GM12875 (cell line): ENCODE results near the gene SP1.
"Not testable (repeated sequence)": the region's sequence is repeated elsewhere in the genome, so short reads cannot be mapped to it uniquely, and the experiment has no call there.

Experiments
- H3K4me3 ChIP-seq: one replicate; pipeline ENCODE4 v1.5.1; 2011; ENCODE audit warnings: low read depth, low read length, control low read depth
- CTCF ChIP-seq: IDR thresholded peaks from 2 replicates; pipeline ENCODE4 v1.5.1; 2011; ENCODE audit warnings: low read depth, mild to moderate bottlenecking, control low read depth, inconsistent platforms, low read length, moderate library complexity, borderline replicate concordance; ENCODE audit not compliant: insufficient read depth

Gene SP1

GRCh38 chr12:53380104-53380793 is at the start of gene SP1:
Gene SP1, plus strand, starts transcription at chr12:53380176. Its CDS starts 116 bp downstream, at chr12:53380292.
- no peak for TF ChIP-seq CTCF
- H3K4me3 ChIP-seq: peak within 1 kb of the TSS; percentile 57

- TF ChIP-seq CTCF: no peak
- no peak overlapping the region for H3K4me3 ChIP-seq
Observed at GRCh38 chr12:53330671-53331070, 49.3 kb upstream of the SP1 start.

- H3K4me3 ChIP-seq: not testable (repeated sequence)
Observed at GRCh38 chr12:53332339-53332738, 47.6 kb upstream of the SP1 start.

- H3K4me3 ChIP-seq: no peak overlapping the region
- no peak for TF ChIP-seq CTCF
Observed at GRCh38 chr12:53332744-53333143, 47.2 kb upstream of the SP1 start.

- H3K4me3 ChIP-seq: no peak overlapping the region
- TF ChIP-seq CTCF: no peak
Observed at GRCh38 chr12:53333289-53333688, 46.7 kb upstream of the SP1 start.

- no peak for TF ChIP-seq CTCF
Observed at GRCh38 chr12:53333845-53334244, 46.1 kb upstream of the SP1 start.

GRCh38 chr12:53334822-53335221 is 45.2 kb upstream of the SP1 start:
- no peak for TF ChIP-seq CTCF
- H3K4me3 ChIP-seq: no peak overlapping the region

More at GRCh38 chr12:53333845-53334244, 46.1 kb upstream of the SP1 start:
- no peak overlapping the region for H3K4me3 ChIP-seq
